Astrocyte (in vitro differentiated cells and primary cell): ENCODE data around the gene CIZ1. TPM values are rescaled to one million over a fixed set of nuclear protein-coding genes. Genes with fewer than 3 reads are reported as not detected.
"Not testable (repeated sequence)": the region's sequence is repeated elsewhere in the genome, so short reads cannot be mapped to it uniquely, and the experiment has no call there.

Experiments used
- DNase-seq: peaks from one replicate; pipeline ENCODE4 v3.0.0-alpha.2; 2010; ENCODE audit warnings: low read depth
- FAIRE-seq: peaks from 2 replicates; lab custom pipeline; 2011; peaks lifted over from hg19 to GRCh38; lab: Jason Lieb, UNC
- H2AFZ ChIP-seq: 2 replicates; pipeline ENCODE4 v1.6.0; 2012; ENCODE audit warnings: low read depth, low read length, inconsistent platforms
- H3K27ac ChIP-seq: 2 replicates; pipeline ENCODE4 v1.5.1; 2011; ENCODE audit warnings: low read depth, low read length, inconsistent platforms
- H3K27me3 ChIP-seq: 2 replicates; pipeline ENCODE4 v1.6.0; 2011; ENCODE audit warnings: low read length, inconsistent platforms; ENCODE audit not compliant: insufficient read depth
- H3K36me3 ChIP-seq: 2 replicates; pipeline ENCODE4 v1.5.1; 2011; ENCODE audit warnings: low read length, inconsistent platforms; ENCODE audit not compliant: insufficient read depth
- H3K4me1 ChIP-seq: 2 replicates; pipeline ENCODE4 v1.5.1; 2011; ENCODE audit warnings: low read length, inconsistent platforms; ENCODE audit not compliant: insufficient read depth
- H3K4me2 ChIP-seq: 2 replicates; pipeline ENCODE4 v1.6.0; 2012; ENCODE audit warnings: low read length, inconsistent platforms
- H3K4me3 ChIP-seq: 2 replicates; pipeline ENCODE4 v1.5.1; 2011; ENCODE audit warnings: low read depth, mild to moderate bottlenecking, low read length, inconsistent platforms; ENCODE audit not compliant: insufficient read depth
- H3K79me2 ChIP-seq: 2 replicates; pipeline ENCODE4 v1.6.0; 2012; ENCODE audit warnings: mild to moderate bottlenecking, low read length, inconsistent platforms; ENCODE audit not compliant: insufficient read depth
- H3K9ac ChIP-seq: 2 replicates; pipeline ENCODE4 v1.6.0; 2012; ENCODE audit warnings: mild to moderate bottlenecking, low read length, inconsistent platforms
- H3K9me3 ChIP-seq: 2 replicates; pipeline ENCODE4 v1.5.1; 2012; ENCODE audit warnings: low read depth, mild to moderate bottlenecking, low read length, inconsistent platforms; ENCODE audit not compliant: insufficient read depth
- H4K20me1 ChIP-seq: 2 replicates; pipeline ENCODE4 v1.6.0; 2012; ENCODE audit warnings: low read length, inconsistent platforms; ENCODE audit not compliant: insufficient read depth
- H3K27ac Mint-ChIP-seq: one replicate; pipeline ENCODE4 v1.8.0; 2021; ENCODE audit warnings: mild to moderate bottlenecking, mixed read lengths; ENCODE audit not compliant: unreplicated experiment
- H3K27me3 Mint-ChIP-seq: one replicate; pipeline ENCODE4 v1.8.0; 2021; ENCODE audit warnings: low read depth, mixed read lengths; ENCODE audit not compliant: unreplicated experiment
- H3K36me3 Mint-ChIP-seq: one replicate; pipeline ENCODE4 v1.8.0; 2021; ENCODE audit warnings: low read depth, mixed read lengths; ENCODE audit not compliant: unreplicated experiment
- H3K4me1 Mint-ChIP-seq: one replicate; pipeline ENCODE4 v1.8.0; 2021; ENCODE audit warnings: low read depth, mixed read lengths; ENCODE audit not compliant: unreplicated experiment
- H3K4me3 Mint-ChIP-seq: one replicate; pipeline ENCODE4 v1.8.0; 2021; ENCODE audit warnings: mild to moderate bottlenecking, moderate library complexity, mixed read lengths; ENCODE audit not compliant: unreplicated experiment
- H3K9me3 Mint-ChIP-seq: one replicate; pipeline ENCODE4 v1.8.0; 2021; ENCODE audit warnings: mild to moderate bottlenecking, mixed read lengths; ENCODE audit not compliant: unreplicated experiment
- total RNA-seq: library from RNA; stranded (reverse); gene quantifications from 2 replicates; pipeline ENCODE4 v1.2.1, GENCODE V29; 2021

CIZ1 gene
- total RNA-seq, 1 donor from 2014 or later: 117 TPM

DNA sequence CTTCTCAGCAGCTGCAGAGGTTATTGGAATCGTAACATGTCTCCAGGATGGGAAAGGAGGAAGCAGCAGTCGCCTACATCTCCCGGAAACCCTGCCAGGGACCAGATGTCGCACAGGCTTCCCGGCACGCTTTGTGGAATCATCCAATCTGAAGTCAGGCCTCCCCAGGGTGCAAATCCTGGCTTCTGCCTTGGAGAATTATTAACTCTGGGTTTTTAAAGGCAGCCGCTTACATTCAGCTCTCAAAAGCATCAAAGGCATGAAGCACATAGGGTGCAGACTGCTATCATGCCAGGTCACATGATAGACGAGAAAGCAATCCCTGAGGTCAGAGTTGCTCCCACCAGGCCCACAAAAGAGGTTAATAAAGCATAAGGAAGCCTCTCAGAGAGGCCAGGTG, 59.2 kb downstream of the CIZ1 start:
- H3K4me2 ChIP-seq, H3K4me3 Mint-ChIP-seq, H3K27ac Mint-ChIP-seq, H2AFZ ChIP-seq, H3K36me3 ChIP-seq, FAIRE-seq, H3K9ac ChIP-seq, H4K20me1 ChIP-seq, H3K4me3 ChIP-seq, H3K27me3 ChIP-seq, H3K79me2 ChIP-seq, H3K9me3 Mint-ChIP-seq, H3K4me1 Mint-ChIP-seq, H3K27ac ChIP-seq, DNase-seq, H3K36me3 Mint-ChIP-seq, H3K9me3 ChIP-seq: not testable (repeated sequence)
- H3K4me1 ChIP-seq: peaks cover 12% of the 10 kb centered on the region
- H3K27me3 Mint-ChIP-seq: peaks cover 21% of the 10 kb centered on the region

DNA sequence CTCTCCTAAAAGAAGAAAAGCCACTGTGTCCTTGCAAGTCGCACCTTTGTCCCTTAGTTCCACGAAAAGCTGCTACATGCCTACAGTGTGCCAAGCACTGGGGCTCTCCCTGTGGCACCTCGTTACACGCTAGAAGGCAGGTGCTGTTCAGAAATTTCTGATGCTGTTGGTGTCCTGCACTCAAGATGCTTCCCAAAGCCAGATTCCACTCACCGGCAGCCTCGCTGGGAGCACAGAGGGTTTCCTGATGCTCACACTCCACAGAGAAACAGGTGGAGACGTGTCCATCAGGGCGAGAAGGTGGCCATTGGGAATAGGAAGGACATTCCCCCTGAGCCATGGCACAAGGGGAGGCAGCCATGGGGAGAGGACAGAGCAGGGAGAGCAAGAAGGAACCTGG, 60.0 kb downstream of the CIZ1 start:
- H3K4me3 Mint-ChIP-seq, FAIRE-seq: not testable (repeated sequence)

GRCh38 chr9:128130651-128131050, 60.7 kb downstream of the CIZ1 start:
- not testable (repeated sequence) for H3K36me3 Mint-ChIP-seq, H3K4me1 Mint-ChIP-seq, FAIRE-seq, H3K9me3 Mint-ChIP-seq, H3K4me2 ChIP-seq, H3K36me3 ChIP-seq, H3K9ac ChIP-seq, DNase-seq, H2AFZ ChIP-seq, H3K9me3 ChIP-seq, H3K27me3 ChIP-seq, H4K20me1 ChIP-seq, H3K4me3 Mint-ChIP-seq, H3K27ac Mint-ChIP-seq, H3K4me3 ChIP-seq, H3K27ac ChIP-seq
- H3K79me2 ChIP-seq: peaks cover 19% of the 10 kb centered on the region
- H3K4me1 ChIP-seq: peaks cover 12% of the 10 kb centered on the region
- peaks cover 14% of the 10 kb centered on the region for H3K27me3 Mint-ChIP-seq

More for the DNA sequence above, 60.0 kb downstream of the CIZ1 start:
- not testable (repeated sequence) for H3K36me3 ChIP-seq, H3K4me3 ChIP-seq, H3K9ac ChIP-seq, H3K9me3 Mint-ChIP-seq, H3K4me1 ChIP-seq, H3K36me3 Mint-ChIP-seq, DNase-seq, H3K27ac Mint-ChIP-seq, H2AFZ ChIP-seq, H3K4me2 ChIP-seq, H4K20me1 ChIP-seq, H3K4me1 Mint-ChIP-seq, H3K27me3 ChIP-seq, H3K9me3 ChIP-seq, H3K27ac ChIP-seq
- H3K79me2 ChIP-seq: peaks cover 12% of the 10 kb centered on the region
- H3K27me3 Mint-ChIP-seq: peaks cover 16% of the 10 kb centered on the region

DNA sequence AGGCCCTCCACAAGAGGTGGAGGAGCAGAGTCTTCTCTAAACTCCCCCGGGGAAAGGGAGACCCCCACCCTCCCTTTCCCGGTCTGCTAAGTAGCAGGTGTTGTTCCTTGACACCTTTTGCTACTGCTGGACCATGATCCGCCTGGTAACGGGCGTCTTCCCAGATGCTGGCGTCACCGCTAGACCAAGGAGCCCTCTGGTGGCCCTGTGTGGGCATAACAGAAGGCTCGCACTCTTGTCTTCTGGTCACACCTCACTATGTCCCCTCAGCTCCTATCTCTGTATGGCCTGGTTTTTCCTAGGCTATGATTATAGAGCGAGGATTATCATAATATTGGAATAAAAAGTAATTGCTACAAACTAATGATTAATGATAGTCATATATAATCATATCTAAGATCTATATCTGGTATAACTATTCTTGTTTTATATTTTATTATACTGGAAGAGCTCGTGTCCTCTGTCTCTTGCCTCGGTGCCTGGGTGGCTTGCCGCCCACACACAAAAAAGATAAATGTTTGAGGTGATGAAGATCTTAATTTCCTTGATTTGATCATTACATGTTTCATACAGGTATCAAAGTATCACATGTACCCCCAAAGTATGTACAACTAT, 61.3 kb downstream of the CIZ1 start:
- H3K9me3 ChIP-seq, H3K36me3 ChIP-seq, H3K27me3 ChIP-seq, H3K36me3 Mint-ChIP-seq, H3K9me3 Mint-ChIP-seq, H2AFZ ChIP-seq, H3K4me2 ChIP-seq, H3K27ac Mint-ChIP-seq, FAIRE-seq, H3K27ac ChIP-seq, H3K9ac ChIP-seq, H3K4me3 ChIP-seq, DNase-seq, H3K4me1 Mint-ChIP-seq: not testable (repeated sequence)
- H4K20me1 ChIP-seq: peaks cover 14% of the 10 kb centered on the region
- H3K79me2 ChIP-seq: peaks cover 25% of the 10 kb centered on the region
- peaks cover 14% of the 10 kb centered on the region for H3K27me3 Mint-ChIP-seq
- H3K4me3 Mint-ChIP-seq: peak overlapping the region; percentile 34
- H3K4me1 ChIP-seq: peaks cover 12% of the 10 kb centered on the region
